CD14-positive monocyte (primary cell): ENCODE results near the gene CCNI. TPM values are rescaled to one million over a fixed set of nuclear protein-coding genes. Genes with fewer than 3 reads are reported as not detected.
A peak's percentile ranks its signal among the peaks of the same experiment; 100 is the strongest.

Experiments used
- DNase-seq, 3 donors: peaks; one replicate each; pipeline ENCODE4 v3.0.0-alpha.2; 2011 to 2022
- H2AFZ ChIP-seq: 2 replicates; pipeline ENCODE4 v1.6.0; 2012; ENCODE audit warnings: mild to moderate bottlenecking, low read depth, low read length, inconsistent platforms; ENCODE audit not compliant: insufficient read depth, poor library complexity, severe bottlenecking
- H3K27ac ChIP-seq, 2 donors: 1 replicate in 1 of 2; 2 replicates in 1 of 2; pipeline ENCODE4 v1.5.1; 2012 to 2013; ENCODE audit warnings: low read length in 2 of 2, control low read depth in 1 of 2, inconsistent platforms in 1 of 2, low read depth in 1 of 2, mild to moderate bottlenecking in 1 of 2
- H3K27me3 ChIP-seq, 2 donors: one replicate each; pipeline versions ENCODE4 v1.6.0 to v1.6.1; 2011 to 2013; ENCODE audit warnings: low read length in 2 of 2; ENCODE audit not compliant: control insufficient read depth in 2 of 2, insufficient read depth in 2 of 2
- H3K36me3 ChIP-seq, 2 donors: replicated peaks in 1 of 2; 1 replicate in 1 of 2; 2 replicates in 1 of 2; pipeline versions ENCODE4 v1.5.1 to v1.6.1; 2012 to 2013; ENCODE audit warnings: low read length in 2 of 2, control low read depth in 1 of 2, inconsistent platforms in 1 of 2, mild to moderate bottlenecking in 1 of 2; ENCODE audit not compliant: insufficient read depth in 2 of 2, control insufficient read depth in 1 of 2
- H3K4me1 ChIP-seq, 2 donors: 1 replicate in 1 of 2; 2 replicates in 1 of 2; pipeline versions ENCODE4 v1.5.1 to v1.6.1; 2012 to 2013; ENCODE audit warnings: low read length in 2 of 2, control low read depth in 1 of 2, inconsistent platforms in 1 of 2, mild to moderate bottlenecking in 1 of 2, moderate library complexity in 1 of 2; ENCODE audit not compliant: insufficient read depth in 2 of 2, control insufficient read depth in 1 of 2
- H3K4me2 ChIP-seq: replicated peaks from 2 replicates; pipeline ENCODE3; 2012; ENCODE audit warnings: low read length, moderate library complexity, mild to moderate bottlenecking; ENCODE audit not compliant: poor library complexity, severe bottlenecking; ENCODE audit errors: extremely low read depth
- H3K4me3 ChIP-seq, 3 experiments: fragments of 200-600 bp in 1 of 3; sonication (generic) in 1 of 3; replicated peaks in 1 of 3; 1 replicate in 2 of 3; 2 replicates in 1 of 3; pipeline ENCODE4 v1.5.1; 2011 to 2013; ENCODE audit warnings: low read length in 3 of 3, mild to moderate bottlenecking in 3 of 3, control low read depth in 2 of 3, low read depth in 2 of 3, inconsistent platforms in 1 of 3, moderate library complexity in 1 of 3
- H3K79me2 ChIP-seq: 2 replicates; pipeline ENCODE4 v1.6.0; 2012; ENCODE audit warnings: mild to moderate bottlenecking, control low read depth, inconsistent platforms, low read length, moderate library complexity; ENCODE audit not compliant: insufficient read depth
- H3K9ac ChIP-seq: 2 replicates; pipeline ENCODE4 v1.6.0; 2017; ENCODE audit warnings: low read length, mild to moderate bottlenecking; ENCODE audit not compliant: insufficient read depth, poor library complexity, severe bottlenecking
- H3K9me3 ChIP-seq, 2 donors: replicated peaks in 1 of 2; 1 replicate in 1 of 2; 2 replicates in 1 of 2; pipeline versions ENCODE4 v1.5.1 to v1.6.1; 2012 to 2013; ENCODE audit warnings: low read length in 2 of 2, control low read depth in 1 of 2; ENCODE audit not compliant: control insufficient read depth in 1 of 2, insufficient read depth in 1 of 2
- H4K20me1 ChIP-seq: 2 replicates; pipeline ENCODE4 v1.6.0; 2012; ENCODE audit warnings: mild to moderate bottlenecking, low read length, control low read depth, moderate library complexity; ENCODE audit not compliant: insufficient read depth
- H3K27ac Mint-ChIP-seq, 7 donors: one replicate each; pipeline ENCODE4 v1.8.0; 2020; ENCODE audit warnings: mild to moderate bottlenecking in 7 of 7, mixed read lengths in 7 of 7, moderate library complexity in 6 of 7, inconsistent platforms in 2 of 7
- H3K27me3 Mint-ChIP-seq, 3 donors: one replicate each; pipeline ENCODE4 v1.8.0; 2021 to 2022; ENCODE audit warnings: low read depth in 3 of 3, mild to moderate bottlenecking in 3 of 3, mixed read lengths in 3 of 3, moderate library complexity in 3 of 3, inconsistent platforms in 1 of 3
- H3K36me3 Mint-ChIP-seq, 2 donors: one replicate each; pipeline ENCODE4 v1.8.0; 2020; ENCODE audit warnings: mixed read lengths in 2 of 2, inconsistent platforms in 1 of 2, mild to moderate bottlenecking in 1 of 2
- H3K4me1 Mint-ChIP-seq: one replicate; pipeline ENCODE4 v1.8.0; 2020; ENCODE audit warnings: mild to moderate bottlenecking, mixed read lengths
- H3K4me3 Mint-ChIP-seq, 2 donors: one replicate each; pipeline ENCODE4 v1.8.0; 2020; ENCODE audit warnings: mild to moderate bottlenecking in 2 of 2, mixed read lengths in 2 of 2, moderate library complexity in 1 of 2
- H3K9me3 Mint-ChIP-seq, 7 donors: one replicate each; pipeline ENCODE4 v1.8.0; 2020 to 2022; ENCODE audit warnings: mixed read lengths in 7 of 7, mild to moderate bottlenecking in 6 of 7, moderate library complexity in 6 of 7, inconsistent platforms in 2 of 7
- CTCF ChIP-seq: fragments of 200-600 bp; IDR thresholded peaks from one replicate; pipeline ENCODE4 v1.8.0; 2022; ENCODE audit warnings: antibody characterized with exemption, mild to moderate bottlenecking
- WGBS: methylation state at CpG from one replicate; pipeline ENCODE4 v1.1.5; 2013; ENCODE audit warnings: missing lambda C conversion rate; ENCODE audit not compliant: insufficient coverage; 5-methylcytosine and 5-hydroxymethylcytosine counted together
- intact Hi-C, 2 donors: fragments of 100-400 bp; cut with micrococcal nuclease; formaldehyde crosslinking; loops; one replicate each; pipeline versions ENCODE4 v1.15.0 to v1.15.1; 2023
- polyA plus RNA-seq, 3 donors: library from polyadenylated mRNA; depleted of rRNA in 1 of 3; unstranded in 2 of 3; stranded (reverse) in 1 of 3; fragments of 300-500 nt in 2 of 3; fragments of >200 nt in 1 of 3; fragmentation: Illumina TruSeq in 2 of 3; gene quantifications; 1 replicate in 2 of 3; 2 replicates in 1 of 3; pipeline ENCODE4 v1.2.3, GENCODE V29; 2012 to 2021

CCNI gene
- polyA plus RNA-seq, 3 donors = 106 to 264 (median 171) TPM

GRCh38 chr4:77076889-77077635 is 1.3 kb upstream of the CCNI start:
- Mint-ChIP-seq H3K4me1 (peaks cover 24% of the 10 kb centered on the region), H3K36me3 (peaks cover 0 to 4% of the 10 kb centered on the region in 2 donors), H3K9me3 (no peaks in the 10 kb centered on the region), H3K27ac (peak overlapping the region in 6 of 7 donors; percentile 42 to 100 (median 100)), H3K4me3 (peak overlapping the region in 1 of 2 donors; percentile 87), H3K27me3 (peaks cover 0 to 2% (median 0%) of the 10 kb centered on the region in 3 donors)
- intact Hi-C loops = loop anchor here (2.0 to 5.0 kb wide), 3 partner anchors 80 to 115 kb away; partner anchors contain the start of gene CCNG2 (in 2 of the 2)
- peaks cover 26% of the 10 kb centered on the region for H4K20me1 ChIP-seq
- peaks cover 33 to 38% of the 10 kb centered on the region in 2 donors for H3K4me1 ChIP-seq
- H3K9ac ChIP-seq = peak overlapping the region; percentile 99
- DNase-seq = no peak
- peak overlapping the region; percentile 81 to 96 (median 84) for H3K4me3 ChIP-seq
- H2AFZ ChIP-seq = peak overlapping the region; percentile 80
- 76% methylated on average over 5 of the region's 10 CpGs for WGBS
- no peak for TF ChIP-seq CTCF
- peak overlapping the region; percentile 97 to 99 for H3K27ac ChIP-seq
- H3K27me3 ChIP-seq = no peaks in the 10 kb centered on the region
- H3K4me2 ChIP-seq = peak overlapping the region; percentile 85
- no peaks in the 10 kb centered on the region for H3K9me3 ChIP-seq
- H3K36me3 ChIP-seq = no peaks in the 10 kb centered on the region
- H3K79me2 ChIP-seq = peaks cover 61% of the 10 kb centered on the region

DNA sequence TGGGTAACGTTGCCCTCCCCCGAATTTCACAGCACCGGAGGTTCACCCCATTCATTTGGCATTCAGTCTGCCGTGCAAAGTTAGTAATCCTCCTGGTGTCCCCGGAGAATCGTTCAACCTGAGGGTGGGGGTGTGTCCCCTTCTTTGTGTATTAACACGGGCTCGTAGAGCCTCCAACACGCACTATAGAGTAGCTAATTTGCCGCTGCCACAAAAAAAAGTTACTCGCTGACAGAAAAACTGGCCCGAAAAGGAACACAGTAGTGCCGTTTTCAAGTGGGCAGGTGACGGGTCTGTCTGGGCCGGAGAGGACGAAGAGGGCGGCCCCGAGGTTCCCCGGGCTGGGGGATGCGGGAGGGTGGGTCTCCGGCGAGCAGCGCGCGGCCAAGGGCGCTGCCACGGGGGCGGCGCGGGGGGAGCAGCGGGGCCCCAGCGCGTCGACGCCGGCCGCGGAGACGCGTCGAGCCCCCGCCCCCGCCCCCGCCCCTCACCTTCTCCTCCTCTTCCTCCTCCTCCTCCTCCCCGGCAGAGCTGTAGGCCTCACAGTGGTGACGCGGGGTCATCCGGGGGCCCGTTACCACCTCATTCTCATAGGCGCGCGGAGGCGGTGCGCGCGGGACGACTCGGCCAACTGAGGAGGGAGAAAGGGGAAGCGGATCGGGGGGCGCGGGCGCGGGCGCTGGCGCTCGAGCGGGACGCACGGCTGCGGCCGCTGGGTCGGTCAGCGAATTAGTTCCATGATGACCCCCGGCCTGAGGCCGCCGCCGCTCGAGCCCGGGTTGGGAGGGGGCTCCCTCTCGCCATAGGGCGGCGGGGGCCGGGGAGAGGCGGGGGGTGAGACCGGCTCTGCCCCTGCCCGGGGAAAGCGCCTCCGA is 571 bp downstream of the CCNI start:
- WGBS = under 1% methylated on average over 61 of the region's 89 CpGs
- H2AFZ ChIP-seq = no peak overlapping the region
- peaks cover 32% of the 10 kb centered on the region for H3K4me1 Mint-ChIP-seq
- peak; percentile 79 to 90 (median 84) for DNase-seq
- intact Hi-C loops = loop anchor here in 1 of 2 donors (5.0 kb wide), 2 partner anchors 82 to 117 kb away; partner anchors contain the start of gene CCNG2
- peak overlapping the region; percentile 81 to 96 (median 84) for H3K4me3 ChIP-seq
- no peaks in the 10 kb centered on the region for H3K36me3 ChIP-seq
- H3K9me3 ChIP-seq = no peaks in the 10 kb centered on the region
- H4K20me1 ChIP-seq = peaks cover 44% of the 10 kb centered on the region
- no peaks in the 10 kb centered on the region for H3K9me3 Mint-ChIP-seq
- no peak for TF ChIP-seq CTCF
- no peaks in the 10 kb centered on the region for H3K27me3 Mint-ChIP-seq
- H3K36me3 Mint-ChIP-seq = peaks cover 0 to 12% of the 10 kb centered on the region in 2 donors
- no peaks in the 10 kb centered on the region for H3K27me3 ChIP-seq
- H3K27ac Mint-ChIP-seq = peak overlapping the region in 6 of 7 donors; percentile 100
- peaks cover 35 to 46% of the 10 kb centered on the region in 2 donors for H3K4me1 ChIP-seq
- peak overlapping the region in 1 of 2 donors; percentile 87 for H3K4me3 Mint-ChIP-seq
- H3K4me2 ChIP-seq = peak overlapping the region; percentile 85
- peak overlapping the region; percentile 97 to 99 for H3K27ac ChIP-seq
- peaks cover 79% of the 10 kb centered on the region for H3K79me2 ChIP-seq
- peak overlapping the region; percentile 99 for H3K9ac ChIP-seq
